Mesenchymal stem cell (in vitro differentiated cells and primary cell): ENCODE measurements around the gene ADARB2.

Experiments used
- DNase-seq: peaks from one replicate; pipeline ENCODE4 v3.0.0-alpha.2; 2013
- H2AFZ ChIP-seq: one replicate; pipeline ENCODE4 v1.6.1; 2013; ENCODE audit warnings: low read depth, mild to moderate bottlenecking, control low read depth, inconsistent platforms, low read length, moderate library complexity
- H2AK5ac ChIP-seq: 2 replicates; pipeline ENCODE4 v1.6.1; 2013; ENCODE audit warnings: low read length, moderate library complexity, mild to moderate bottlenecking, inconsistent platforms; ENCODE audit not compliant: severe bottlenecking
- H2BK120ac ChIP-seq: one replicate; pipeline ENCODE4 v1.6.1; 2013; ENCODE audit warnings: low read depth, mild to moderate bottlenecking, inconsistent platforms, low read length, moderate library complexity
- H2BK12ac ChIP-seq, 2 experiments: one replicate each; pipeline ENCODE4 v1.6.1; 2013; ENCODE audit warnings: inconsistent platforms in 2 of 2, low read length in 2 of 2, mild to moderate bottlenecking in 2 of 2, moderate library complexity in 2 of 2, control low read depth in 1 of 2
- H2BK15ac ChIP-seq: one replicate; pipeline ENCODE4 v1.6.1; 2013; ENCODE audit warnings: mild to moderate bottlenecking, low read depth, inconsistent platforms; ENCODE audit not compliant: poor library complexity, severe bottlenecking
- H2BK5ac ChIP-seq: 2 replicates; pipeline ENCODE4 v1.6.1; 2013; ENCODE audit warnings: low read depth, mild to moderate bottlenecking, low read length, control low read depth, inconsistent platforms; ENCODE audit not compliant: poor library complexity, severe bottlenecking
- H3K14ac ChIP-seq, 2 experiments: one replicate each; pipeline ENCODE4 v1.6.1; 2013; ENCODE audit warnings: inconsistent platforms in 2 of 2, low read length in 2 of 2, control low read depth in 1 of 2, mild to moderate bottlenecking in 1 of 2, moderate library complexity in 1 of 2
- H3K18ac ChIP-seq, 2 experiments: one replicate each; pipeline ENCODE4 v1.6.1; 2013; ENCODE audit warnings: inconsistent platforms in 2 of 2, low read length in 2 of 2, control low read depth in 1 of 2, low read depth in 1 of 2, mild to moderate bottlenecking in 1 of 2
- H3K23ac ChIP-seq, 2 experiments: one replicate each; pipeline ENCODE4 v1.6.1; 2013; ENCODE audit warnings: inconsistent platforms in 2 of 2, low read length in 2 of 2, mild to moderate bottlenecking in 2 of 2, moderate library complexity in 2 of 2, control low read depth in 1 of 2
- H3K27ac ChIP-seq: 2 replicates; pipeline ENCODE4 v1.5.1; 2013; ENCODE audit warnings: mild to moderate bottlenecking, moderate library complexity, low read length, control low read depth, inconsistent platforms; ENCODE audit not compliant: poor library complexity, severe bottlenecking
- H3K27me3 ChIP-seq, 2 experiments: 2 replicates each; pipeline versions ENCODE4 v1.6.1 to v1.7.0; 2013; ENCODE audit warnings: low read length in 2 of 2, mild to moderate bottlenecking in 2 of 2, moderate library complexity in 2 of 2, control low read depth in 1 of 2, inconsistent platforms in 1 of 2; ENCODE audit not compliant: control insufficient read depth in 1 of 2, insufficient read depth in 1 of 2
- H3K36me3 ChIP-seq, 2 experiments: 2 replicates each; pipeline versions ENCODE4 v1.6.1 to v1.7.0; 2013; ENCODE audit warnings: low read length in 2 of 2, control low read depth in 1 of 2, inconsistent platforms in 1 of 2, low read depth in 1 of 2, mild to moderate bottlenecking in 1 of 2; ENCODE audit not compliant: insufficient read depth in 2 of 2, control insufficient read depth in 1 of 2
- H3K4ac ChIP-seq, 2 experiments: one replicate each; pipeline ENCODE4 v1.6.1; 2013; ENCODE audit warnings: inconsistent platforms in 2 of 2, low read length in 2 of 2, mild to moderate bottlenecking in 2 of 2, moderate library complexity in 2 of 2, control low read depth in 1 of 2, low read depth in 1 of 2
- H3K4me1 ChIP-seq: 2 replicates; pipeline ENCODE4 v1.6.1; 2013; ENCODE audit warnings: low read depth, low read length, control low read depth; ENCODE audit not compliant: control insufficient read depth, insufficient read depth
- H3K4me2 ChIP-seq: 2 replicates; pipeline ENCODE4 v1.6.1; 2013; ENCODE audit warnings: low read length, mild to moderate bottlenecking, inconsistent platforms; ENCODE audit not compliant: poor library complexity, severe bottlenecking
- H3K4me3 ChIP-seq, 2 experiments: 2 replicates each; pipeline versions ENCODE4 v1.5.1 to v1.7.0; 2013; ENCODE audit warnings: low read length in 2 of 2, mild to moderate bottlenecking in 2 of 2, control low read depth in 1 of 2, low read depth in 1 of 2; ENCODE audit not compliant: insufficient read depth in 1 of 2
- H3K79me1 ChIP-seq: replicated peaks from 2 replicates; pipeline ENCODE4 v1.6.1; 2013; ENCODE audit warnings: mild to moderate bottlenecking, control low read depth, low read length, inconsistent platforms; ENCODE audit not compliant: poor library complexity, severe bottlenecking
- H3K9ac ChIP-seq: 2 replicates; pipeline ENCODE4 v1.7.0; 2013; ENCODE audit warnings: mild to moderate bottlenecking, low read length, moderate library complexity
- H3K9me3 ChIP-seq: 2 replicates; pipeline ENCODE4 v1.7.0; 2013; ENCODE audit warnings: mild to moderate bottlenecking, low read length; ENCODE audit not compliant: control insufficient read depth
- H4K8ac ChIP-seq: one replicate; pipeline ENCODE4 v1.6.1; 2013; ENCODE audit warnings: inconsistent platforms, mild to moderate bottlenecking, low read length, moderate library complexity
- H4K91ac ChIP-seq: one replicate; pipeline ENCODE4 v1.6.1; 2013; ENCODE audit warnings: mild to moderate bottlenecking, low read length, inconsistent platforms
- WGBS: methylation state at CpG from one replicate; pipeline ENCODE4 v1.1.7; 2013; ENCODE audit warnings: mixed read lengths; 5-methylcytosine and 5-hydroxymethylcytosine counted together

ADARB2 gene

DNA sequence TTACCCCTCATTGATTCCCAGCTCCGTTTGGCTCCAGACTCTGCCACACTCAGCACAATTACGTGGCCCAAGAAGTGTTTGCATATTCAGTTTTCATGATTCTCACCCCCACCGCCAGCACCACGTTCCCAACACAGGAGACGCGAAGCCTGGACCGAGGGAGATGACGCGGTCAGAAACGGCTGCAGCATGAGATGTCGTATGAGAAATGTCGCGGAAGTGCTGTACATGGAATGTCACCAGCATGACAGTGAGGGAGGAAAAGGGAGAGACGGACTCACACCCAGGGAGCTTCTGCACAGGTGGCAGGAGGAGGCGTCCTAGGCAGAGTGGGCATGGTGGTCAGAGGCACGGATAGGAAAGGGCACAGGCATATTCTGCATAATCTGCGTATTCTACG lies 492.8 kb downstream of the ADARB2 start:
- H4K8ac ChIP-seq = no peak overlapping the region
- H3K36me3 ChIP-seq = no peaks in the 10 kb centered on the region
- no peak overlapping the region for H2BK15ac ChIP-seq
- no peak overlapping the region for H3K4ac ChIP-seq
- H3K27me3 ChIP-seq = peaks cover 0 to 21% of the 10 kb centered on the region in 2 experiments
- DNase-seq = no peak
- H3K4me1 ChIP-seq = peaks cover 11% of the 10 kb centered on the region
- H3K23ac ChIP-seq = no peak overlapping the region
- H2BK12ac ChIP-seq = no peak overlapping the region
- H3K18ac ChIP-seq = no peak overlapping the region
- no peak overlapping the region for H2AFZ ChIP-seq
- 96% methylated on average over 18 of the region's 18 CpGs for WGBS
- no peak overlapping the region for H3K9ac ChIP-seq
- H3K9me3 ChIP-seq = no peaks in the 10 kb centered on the region
- H3K27ac ChIP-seq = no peak overlapping the region
- H3K79me1 ChIP-seq = no peaks in the 10 kb centered on the region
- no peak overlapping the region for H3K4me3 ChIP-seq
- no peak overlapping the region for H2BK5ac ChIP-seq
- no peak overlapping the region for H2AK5ac ChIP-seq
- no peak overlapping the region for H2BK120ac ChIP-seq
- no peak overlapping the region for H4K91ac ChIP-seq
- H3K4me2 ChIP-seq = no peak overlapping the region
- no peak overlapping the region for H3K14ac ChIP-seq

DNA sequence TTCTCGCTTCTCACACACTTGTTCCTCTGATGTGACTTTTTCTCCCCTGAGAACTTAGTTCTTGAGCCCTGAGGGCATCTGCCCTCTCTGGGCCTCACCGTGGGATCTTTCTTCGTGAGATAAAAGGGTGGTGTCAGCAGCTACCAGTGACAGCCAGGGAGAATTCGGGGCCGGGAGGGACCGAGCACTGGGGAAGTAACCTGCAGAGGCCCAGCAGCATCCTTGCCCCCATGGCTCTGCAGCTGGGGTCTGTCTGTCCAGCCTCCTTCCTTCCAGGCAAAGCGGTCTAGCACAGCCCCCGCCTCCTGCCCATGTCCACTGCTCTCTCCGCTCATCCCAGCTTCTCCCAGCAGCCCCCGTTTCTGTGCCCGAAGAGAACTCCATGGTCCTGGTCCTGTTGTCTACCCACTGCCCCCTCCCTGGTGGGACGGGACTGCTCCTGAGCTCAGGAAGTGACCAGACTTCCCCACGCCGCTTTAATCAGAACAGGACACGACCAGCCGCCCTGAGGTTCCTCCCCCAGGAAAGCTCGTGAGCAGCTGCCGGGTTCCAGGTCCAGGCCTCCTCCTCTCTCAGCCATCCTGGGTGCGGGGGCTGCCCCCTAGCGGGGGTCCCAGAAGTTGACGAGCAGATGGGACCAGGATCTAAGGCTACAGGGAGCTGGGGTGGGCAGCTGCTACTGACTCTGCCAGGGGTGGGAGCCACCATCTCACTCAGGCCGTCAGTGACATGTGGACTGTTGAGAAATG lies 493.7 kb downstream of the ADARB2 start:
- Histone ChIP-seq H3K23ac (no peak overlapping the region), H3K4ac (no peak overlapping the region), H3K4me3 (no peak overlapping the region), H3K9ac (no peak overlapping the region), H3K14ac (no peak overlapping the region), H3K4me2 (no peak overlapping the region), H2BK15ac (no peak overlapping the region), H3K9me3 (no peaks in the 10 kb centered on the region), H2BK5ac (no peak overlapping the region), H3K27ac (no peak overlapping the region), H2AK5ac (no peak overlapping the region), H2BK12ac (no peak overlapping the region), H3K36me3 (no peaks in the 10 kb centered on the region), H2AFZ (no peak overlapping the region), H3K27me3 (peaks cover 0 to 21% of the 10 kb centered on the region in 2 experiments), H3K79me1 (no peaks in the 10 kb centered on the region), H3K4me1 (peaks cover 11% of the 10 kb centered on the region), H2BK120ac (no peak overlapping the region), H4K91ac (no peak overlapping the region), H4K8ac (no peak overlapping the region), H3K18ac (no peak overlapping the region)
- 85% methylated on average over 22 of the region's 22 CpGs for WGBS
- DNase-seq = no peak

DNA sequence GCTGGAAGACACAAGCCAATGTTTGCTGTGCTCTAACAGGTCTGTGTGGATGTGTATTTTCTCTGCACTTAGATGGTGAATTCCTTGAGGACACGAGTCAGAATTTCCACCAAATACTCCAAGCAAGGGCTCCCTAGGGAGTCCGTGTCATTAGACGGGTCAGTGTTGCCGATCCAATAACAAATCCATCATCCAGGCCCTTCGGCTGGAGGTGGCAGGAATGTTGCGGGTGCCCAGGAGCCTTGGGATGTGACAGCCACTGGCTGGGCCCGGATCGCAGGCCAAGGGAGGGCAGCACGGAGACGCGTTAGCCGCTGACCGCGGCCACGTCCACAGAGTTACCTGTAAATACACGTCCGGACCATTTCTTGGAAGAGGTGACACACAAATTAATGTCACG lies 494.4 kb downstream of the ADARB2 start:
- Histone ChIP-seq H2AK5ac (no peak overlapping the region), H4K91ac (no peak overlapping the region), H3K4me2 (no peak overlapping the region), H3K18ac (no peak overlapping the region), H3K4me1 (peaks cover 6% of the 10 kb centered on the region), H3K36me3 (no peaks in the 10 kb centered on the region), H2BK120ac (no peak overlapping the region), H3K9ac (no peak overlapping the region), H3K9me3 (no peaks in the 10 kb centered on the region), H2BK12ac (no peak overlapping the region), H3K4me3 (no peak overlapping the region), H3K27me3 (peaks cover 0 to 18% of the 10 kb centered on the region in 2 experiments), H3K14ac (no peak overlapping the region), H2AFZ (no peak overlapping the region), H2BK15ac (no peak overlapping the region), H3K23ac (no peak overlapping the region), H2BK5ac (no peak overlapping the region), H4K8ac (no peak overlapping the region), H3K4ac (no peak overlapping the region), H3K79me1 (no peaks in the 10 kb centered on the region), H3K27ac (no peak overlapping the region)
- DNase-seq = no peak
- WGBS = 84% methylated on average over 18 of the region's 18 CpGs

DNA sequence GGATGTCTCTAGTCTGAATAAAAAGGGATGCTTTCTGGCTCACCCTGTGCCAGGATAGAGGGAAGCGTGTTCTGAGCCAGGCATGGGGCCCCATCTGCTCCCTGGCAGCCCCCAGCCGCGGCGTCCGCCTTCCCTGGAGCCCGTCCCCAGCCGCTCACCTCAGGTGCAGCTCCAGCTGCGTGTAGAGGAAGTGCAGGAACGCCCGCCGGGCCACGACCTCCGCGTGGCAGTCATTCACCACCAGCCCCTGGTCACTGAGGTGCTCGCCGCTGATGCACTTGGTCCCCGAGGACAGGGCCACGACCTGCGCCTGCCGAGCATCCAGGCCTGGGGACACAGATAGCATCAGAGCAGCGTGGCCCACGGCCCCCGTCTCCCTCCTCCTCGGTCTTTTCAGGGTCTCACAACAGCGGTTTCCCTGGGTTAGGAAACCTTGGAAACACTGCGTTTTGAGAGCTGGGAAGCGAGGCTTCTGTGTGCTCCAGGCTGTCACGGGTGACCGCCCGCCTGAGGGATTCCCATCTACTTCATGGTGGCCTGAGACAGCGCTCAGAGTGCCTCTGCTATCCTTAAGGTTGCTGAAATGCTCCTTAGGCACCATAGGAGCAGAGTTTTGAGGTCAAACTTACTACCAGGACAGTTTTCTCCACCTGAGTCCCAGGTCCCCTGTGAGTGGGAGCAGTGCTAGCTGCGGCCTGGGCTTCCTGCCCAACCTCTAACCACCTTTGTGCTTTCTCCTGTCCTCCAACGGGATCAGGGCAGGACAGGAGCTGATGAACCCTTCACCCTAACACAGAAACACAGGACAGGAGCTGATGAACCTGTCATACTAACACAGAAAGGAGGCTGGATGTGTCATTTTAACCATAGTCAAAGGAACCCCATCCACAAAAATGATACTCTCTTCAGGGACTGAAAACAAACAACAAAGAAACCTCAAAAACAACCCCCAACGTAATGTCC lies 495.1 kb downstream of the ADARB2 start:
- Histone ChIP-seq H2BK5ac (no peak overlapping the region), H3K27me3 (peaks cover 0 to 18% of the 10 kb centered on the region in 2 experiments), H3K4ac (no peak overlapping the region), H3K27ac (no peak overlapping the region), H3K9me3 (no peaks in the 10 kb centered on the region), H2BK120ac (no peak overlapping the region), H3K4me2 (no peak overlapping the region), H2BK12ac (no peak overlapping the region), H4K8ac (no peak overlapping the region), H3K4me1 (peaks cover 4% of the 10 kb centered on the region), H3K4me3 (no peak overlapping the region), H2AFZ (no peak overlapping the region), H3K9ac (no peak overlapping the region), H3K23ac (no peak overlapping the region), H4K91ac (no peak overlapping the region), H3K14ac (no peak overlapping the region), H2AK5ac (no peak overlapping the region), H3K79me1 (no peaks in the 10 kb centered on the region), H2BK15ac (no peak overlapping the region), H3K36me3 (no peaks in the 10 kb centered on the region), H3K18ac (no peak overlapping the region)
- 80% methylated on average over 33 of the region's 34 CpGs for WGBS
- DNase-seq = no peak
